GM15510 (cell line): ENCODE data around the gene EXD3.

Source experiments
- POLR2A ChIP-seq: IDR thresholded peaks from 3 replicates; pipeline ENCODE4 v1.6.1; 2011; ENCODE audit warnings: borderline replicate concordance; ENCODE audit not compliant: insufficient read length; ENCODE audit errors: extremely low read depth

Gene EXD3

DNA sequence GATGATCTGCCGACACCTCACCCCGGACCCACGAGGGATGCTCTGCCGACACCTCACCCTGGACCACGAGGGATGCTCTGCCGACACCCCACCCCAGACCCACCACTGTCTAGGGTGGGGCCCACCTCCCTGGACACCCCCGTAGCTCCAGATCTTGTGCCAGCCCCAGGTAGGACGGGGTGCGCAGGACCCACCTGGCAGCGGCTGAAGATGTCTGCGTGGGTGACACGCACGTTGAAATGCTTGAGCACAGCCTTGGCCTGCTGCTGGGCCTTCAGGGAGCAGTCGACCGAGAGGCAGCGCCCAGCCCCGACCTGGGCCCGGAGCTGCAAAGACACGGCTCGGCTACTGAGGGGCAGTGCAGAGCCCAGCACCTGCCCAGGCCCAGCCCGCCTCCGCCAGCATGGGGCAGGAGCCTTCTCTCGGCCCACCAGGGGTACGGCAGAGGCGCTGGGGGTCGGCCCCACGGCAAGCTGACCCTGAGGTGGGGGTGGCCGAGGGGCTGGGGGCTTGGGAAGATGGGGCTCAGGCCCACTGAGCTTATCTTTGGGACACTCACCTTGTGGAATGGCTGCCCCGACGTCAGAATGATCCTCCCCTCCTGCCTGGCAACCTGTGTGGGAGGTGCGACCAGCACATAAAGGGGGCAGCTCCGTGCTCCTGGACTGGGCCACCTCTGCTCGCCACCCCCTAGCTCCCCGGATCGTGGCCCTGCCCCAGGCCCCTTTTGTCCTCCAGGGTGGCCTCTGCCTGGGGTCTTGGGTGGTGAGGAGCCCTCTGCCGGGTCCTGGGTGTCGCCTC is 99.2 kb downstream of the EXD3 start:
- TF ChIP-seq POLR2A = no peak

DNA sequence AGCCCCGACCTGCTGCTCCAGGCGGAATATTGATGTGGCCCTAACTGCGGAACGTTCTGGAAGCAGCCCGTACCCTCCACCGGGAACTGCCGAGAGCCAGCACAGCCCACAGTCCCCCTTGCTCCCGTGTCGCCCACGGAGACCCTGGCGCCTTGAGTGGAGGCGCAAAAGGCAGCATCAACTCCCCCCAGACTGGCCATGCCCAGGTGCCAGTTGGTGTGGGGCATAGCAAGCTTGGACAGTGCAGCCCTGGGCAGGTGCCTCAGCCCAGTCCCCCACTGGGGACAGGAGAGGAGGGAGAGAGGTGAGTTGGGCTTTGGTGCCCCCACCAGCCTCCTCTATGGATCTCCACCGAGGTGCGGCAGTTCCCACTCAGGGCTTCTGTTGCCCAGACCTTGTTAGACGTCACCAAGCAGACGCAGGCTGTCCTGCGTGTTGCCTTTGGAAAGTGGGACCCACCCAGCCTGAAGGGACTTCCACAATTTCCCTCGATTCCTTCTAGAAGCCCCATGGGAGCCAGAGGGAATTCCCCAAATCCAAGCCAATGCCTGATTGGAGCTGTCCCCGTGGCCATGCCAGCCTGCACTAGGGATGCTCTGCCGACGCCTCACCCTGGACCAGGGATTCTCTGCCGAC is 101.1 kb downstream of the EXD3 start:
- TF ChIP-seq POLR2A = no peak

DNA sequence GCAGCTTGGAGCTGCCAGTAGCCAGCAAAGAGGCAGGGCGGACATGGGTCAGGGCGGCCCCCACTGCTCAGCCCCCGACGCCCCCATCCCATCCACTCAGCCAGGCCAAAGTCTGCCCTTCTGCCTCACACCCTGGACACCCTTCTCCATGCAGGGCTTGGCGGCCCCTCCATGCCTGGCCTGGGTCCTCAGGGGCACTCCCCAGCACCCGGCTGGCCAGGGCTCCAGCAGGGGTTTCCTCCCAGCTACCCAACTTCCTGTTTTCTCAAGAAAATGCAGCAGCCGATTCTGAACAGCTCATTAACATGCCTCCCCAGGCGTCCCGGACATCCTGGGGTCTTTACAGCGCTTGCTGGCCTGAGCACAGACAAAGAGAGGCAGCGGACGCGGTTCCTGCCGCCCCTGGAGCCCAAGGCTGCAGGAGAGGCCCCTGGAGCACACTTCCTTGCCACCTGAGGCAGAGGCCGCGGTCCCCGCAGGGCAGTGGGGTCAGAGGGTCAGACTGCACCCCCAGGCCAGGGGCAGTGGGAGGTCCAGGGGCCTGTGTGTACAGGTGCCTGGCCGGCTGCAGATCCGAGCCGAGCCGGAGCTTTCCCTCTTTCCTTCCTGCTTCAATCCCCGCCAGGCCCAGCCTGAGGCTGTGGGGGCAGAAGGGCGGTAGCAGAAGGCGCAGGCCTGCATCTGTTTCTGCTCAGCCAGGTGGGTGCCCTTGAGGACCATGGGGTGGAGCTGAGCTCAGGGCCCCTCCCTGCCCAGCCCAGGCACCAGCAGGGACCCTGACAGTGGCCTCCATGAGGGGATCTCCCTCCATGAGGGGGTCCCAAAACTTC is 102.2 kb downstream of the EXD3 start:
- no peak for TF ChIP-seq POLR2A

DNA sequence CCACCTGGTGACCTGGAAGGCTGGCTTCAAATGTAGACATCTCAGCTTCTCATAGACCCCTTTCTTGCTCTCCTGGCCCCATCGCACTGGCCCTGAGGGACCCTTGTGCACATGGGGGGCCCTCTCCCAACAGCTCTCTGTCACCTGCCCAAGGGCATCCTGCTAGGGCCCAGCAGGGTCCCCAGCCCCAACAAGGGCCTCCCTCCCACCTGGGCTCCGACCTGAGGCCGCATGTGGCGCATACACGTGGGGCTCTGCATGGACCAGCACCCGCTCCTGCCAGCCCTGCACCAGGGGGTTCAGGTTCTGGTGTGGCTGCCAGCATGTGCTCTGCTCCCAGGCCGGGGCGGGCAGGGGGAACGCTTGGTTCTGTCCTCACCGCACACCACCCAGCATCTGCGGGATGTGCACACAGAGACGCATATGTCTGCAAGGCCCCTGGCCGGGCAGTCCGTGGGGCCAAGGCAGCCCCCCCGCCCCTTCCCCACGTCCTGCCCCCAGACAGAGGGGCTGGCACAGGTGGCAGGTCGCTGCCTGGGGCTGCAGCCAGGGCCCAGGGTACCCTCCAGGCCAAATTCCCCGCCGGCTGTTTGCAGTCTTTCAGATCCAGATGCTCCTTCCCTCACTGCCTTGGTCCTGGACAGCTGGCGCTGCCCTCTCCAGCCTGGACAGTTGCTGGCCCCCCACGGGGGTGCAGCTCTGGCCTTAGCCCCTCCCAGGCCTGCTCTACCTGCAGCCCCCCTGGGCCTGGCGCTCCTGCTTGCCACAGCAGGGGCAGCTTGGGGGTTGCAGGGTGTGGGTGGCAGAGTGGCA is 103.0 kb downstream of the EXD3 start:
- TF ChIP-seq POLR2A = no peak

DNA sequence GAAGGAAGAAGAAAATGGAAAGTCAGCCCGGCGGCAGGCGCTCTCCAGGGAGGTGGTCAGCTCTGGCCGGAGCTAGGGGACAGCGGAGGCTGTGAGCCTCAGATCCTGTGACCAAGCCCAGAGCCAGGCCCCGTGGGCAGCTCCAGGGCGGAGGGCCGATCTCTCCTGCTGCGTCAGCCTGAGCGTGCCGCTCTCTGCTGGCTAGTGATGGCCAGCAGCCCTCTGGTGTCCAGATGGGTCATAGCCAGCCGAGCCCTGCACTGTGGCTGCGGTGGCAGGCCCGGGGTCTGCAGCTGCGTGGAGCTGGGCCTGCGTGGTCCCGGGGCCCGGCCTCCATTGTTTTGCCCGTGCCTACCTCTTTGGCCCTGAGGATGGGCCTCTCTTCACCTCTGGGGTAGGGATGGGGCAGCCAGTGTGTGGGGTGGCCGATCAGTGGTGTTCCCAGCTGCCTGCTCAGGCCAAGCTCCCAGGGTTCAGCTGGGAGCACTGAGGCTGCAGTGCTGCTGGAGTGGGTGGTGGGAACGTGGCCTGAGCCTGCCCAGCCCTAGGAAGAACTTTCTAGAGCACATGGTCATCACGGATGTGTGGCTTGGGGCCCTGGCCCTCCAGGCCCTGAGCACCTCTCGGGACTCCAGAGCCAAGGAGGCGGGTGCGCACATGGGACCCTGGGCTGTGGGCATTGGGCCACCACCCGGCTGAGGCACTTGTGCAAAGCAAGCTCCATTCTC is 103.8 kb downstream of the EXD3 start:
- no peak for TF ChIP-seq POLR2A

DNA sequence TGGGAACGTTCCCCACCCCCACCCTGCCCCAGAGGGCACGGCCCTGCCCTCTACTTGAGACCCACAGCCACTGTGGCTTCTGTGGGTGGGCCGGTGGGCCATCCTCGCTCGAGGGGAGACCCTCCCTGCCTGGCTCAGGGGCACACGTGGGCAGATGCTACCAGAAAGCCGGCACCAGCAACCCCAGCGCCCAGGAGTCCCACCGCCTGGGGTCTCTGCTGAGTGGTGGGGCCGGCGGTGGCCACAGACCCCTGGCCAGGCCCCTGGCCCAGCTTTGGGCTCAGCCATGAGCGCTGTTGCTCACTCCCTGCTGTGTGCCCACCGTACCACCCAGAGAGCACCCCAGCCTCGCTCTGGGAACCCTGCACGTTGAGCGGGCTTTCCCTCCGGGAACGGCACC is 104.4 kb downstream of the EXD3 start:
- no peak for TF ChIP-seq POLR2A

DNA sequence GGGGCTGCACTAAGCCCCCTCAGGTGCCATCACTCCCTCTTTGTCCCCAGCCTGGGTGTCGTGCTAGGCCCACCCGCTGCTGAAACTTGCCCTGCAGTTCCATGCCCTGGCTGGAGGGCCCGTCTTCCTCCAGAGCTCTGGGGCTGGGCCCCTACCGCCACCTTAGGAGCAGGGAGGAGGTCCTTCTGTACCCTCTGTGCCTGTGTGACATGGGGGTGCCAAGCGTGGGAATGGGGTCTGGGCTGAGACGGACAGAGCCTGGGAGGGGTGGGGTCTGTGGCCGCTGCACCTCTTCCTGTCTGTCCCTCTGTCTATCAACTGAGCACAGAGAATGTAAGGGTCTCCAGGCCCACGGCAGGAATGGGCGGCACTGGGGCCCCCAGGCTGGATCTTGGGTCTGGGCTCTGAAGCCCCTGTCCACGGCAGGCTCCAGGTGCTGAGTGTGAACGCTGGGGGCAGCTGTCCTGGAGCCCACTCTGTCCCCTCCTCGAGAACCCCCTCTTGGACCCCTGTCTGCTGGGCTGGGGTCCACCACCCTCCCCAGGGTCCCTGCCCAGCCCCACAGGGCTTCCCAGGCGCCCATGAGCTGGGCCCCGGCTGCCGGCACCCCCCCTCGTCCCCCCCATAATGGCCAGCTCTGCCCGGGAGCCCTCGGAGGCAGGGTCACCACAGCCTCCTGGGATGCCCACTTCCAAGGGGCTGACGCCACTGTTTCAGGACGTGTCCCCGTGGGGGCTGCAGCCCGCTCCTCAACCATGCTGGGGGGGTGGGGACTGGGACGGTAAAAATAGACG is 105.0 kb downstream of the EXD3 start:
- TF ChIP-seq POLR2A = no peak

DNA sequence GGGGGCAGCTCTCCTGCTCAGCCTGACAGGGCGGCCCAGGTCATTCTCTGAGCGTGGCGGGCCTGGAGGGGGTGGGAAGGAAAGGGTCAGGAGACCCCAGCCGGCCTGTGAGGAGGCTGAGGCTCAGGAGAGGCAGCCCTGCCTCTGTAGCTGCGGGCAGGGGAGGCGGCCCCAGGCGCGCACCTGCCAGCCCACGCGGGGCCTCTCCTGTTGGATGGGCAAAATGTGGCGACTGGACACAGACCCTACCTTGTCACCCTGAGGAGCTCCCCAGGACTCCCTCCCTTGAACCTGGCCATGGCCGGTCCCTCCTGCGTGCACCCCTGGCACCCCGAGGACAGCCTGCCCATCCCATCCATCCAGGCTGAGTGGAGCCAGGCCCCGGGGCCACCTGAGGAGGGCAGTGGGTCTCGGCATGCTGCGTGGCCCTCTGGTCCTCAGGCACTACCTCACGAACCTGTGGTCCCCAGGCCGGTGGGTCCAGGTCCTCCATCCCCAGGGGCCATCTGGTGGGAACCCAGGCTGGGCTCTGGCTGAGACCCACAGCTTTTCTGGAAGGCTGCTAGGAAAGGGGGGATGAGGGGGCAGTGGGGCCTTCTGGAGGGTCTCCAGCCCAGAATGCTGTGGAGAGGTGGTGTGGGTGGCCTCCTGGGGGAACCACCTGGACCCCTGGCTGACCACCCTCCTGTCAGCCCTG is 105.8 kb downstream of the EXD3 start:
- TF ChIP-seq POLR2A = no peak

DNA sequence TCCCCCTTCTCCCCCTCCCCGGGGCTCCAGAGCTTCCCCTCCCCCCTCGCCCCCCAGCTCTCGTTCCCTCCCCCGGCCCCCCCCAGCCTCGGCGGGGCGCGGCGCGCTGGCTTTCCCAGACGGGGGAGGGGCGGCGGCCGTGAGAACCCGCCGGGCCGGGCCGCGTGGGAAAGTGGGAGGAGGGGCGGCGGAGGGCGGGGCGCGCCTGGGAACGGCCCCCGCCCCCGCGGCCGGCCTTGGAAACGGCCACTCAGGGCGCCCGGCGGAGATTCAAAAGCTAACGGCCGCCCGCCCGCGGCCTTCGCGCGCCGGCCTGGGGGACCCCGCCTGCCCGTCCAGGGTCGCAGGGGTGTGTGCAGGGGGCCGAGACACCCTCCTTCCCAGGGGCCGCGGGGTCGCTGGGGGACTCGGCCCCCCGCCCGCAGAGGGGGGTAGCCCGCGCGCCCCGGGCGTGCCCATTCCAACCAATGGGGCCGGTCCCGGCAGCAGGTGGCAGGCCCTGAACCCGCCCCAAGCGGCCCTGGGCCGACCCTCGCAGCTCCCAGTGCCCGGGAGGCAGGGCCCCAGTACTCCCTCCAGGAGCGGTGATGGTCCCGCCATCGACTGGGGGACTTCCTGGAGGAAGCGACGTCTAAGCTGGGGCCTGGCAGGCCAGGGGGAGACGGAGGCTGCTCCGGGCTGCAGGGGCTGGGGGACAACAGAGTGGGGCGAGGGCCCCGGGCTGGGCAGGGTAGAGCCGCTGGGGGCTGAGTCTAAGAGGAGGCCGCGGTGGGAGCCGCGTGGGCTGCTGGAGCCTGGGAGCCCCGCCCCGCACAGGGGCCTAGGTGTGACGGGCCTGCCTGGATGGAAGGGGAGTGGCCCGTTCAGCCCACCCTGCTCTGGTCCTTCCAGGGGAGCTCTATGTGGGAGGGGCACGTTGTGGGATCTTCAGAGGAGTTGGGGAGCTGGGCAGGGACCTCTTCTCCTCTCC is 106.7 kb downstream of the EXD3 start:
- TF ChIP-seq POLR2A = peak; percentile 25

DNA sequence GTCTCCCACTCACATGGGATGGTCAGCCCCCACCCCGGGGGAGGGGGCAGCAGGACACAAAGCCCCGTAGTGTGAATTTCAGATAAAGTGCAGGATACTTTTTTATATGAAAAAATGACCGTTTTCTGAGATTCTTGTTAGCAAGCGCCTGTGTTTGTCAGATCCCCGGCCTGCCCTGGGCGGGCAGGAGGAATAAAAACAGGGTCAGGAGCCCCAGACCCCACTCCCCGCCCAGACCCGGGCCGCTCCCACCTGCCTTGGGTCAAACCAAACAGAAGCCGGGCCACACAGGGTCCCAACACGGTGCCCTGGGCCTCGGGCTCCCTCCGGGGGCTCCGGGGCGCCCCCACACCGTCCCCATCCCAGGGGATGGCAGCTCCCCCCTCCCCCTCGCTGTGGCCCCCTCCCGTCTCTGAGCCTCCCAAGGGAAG is 107.4 kb downstream of the EXD3 start:
- TF ChIP-seq POLR2A = no peak
